ENCODE data around the gene KHNYN. TPM values are rescaled to one million over a fixed set of nuclear protein-coding genes. Genes with fewer than 3 reads are reported as not detected.
"Not testable (repeated sequence)": the region's sequence is repeated elsewhere in the genome, so short reads cannot be mapped to it uniquely, and the experiment has no call there.

The KHNYN gene
- total RNA-seq, 1 experiment from 2014 or later = 53.4 TPM

GRCh38 chr14:24465368-24465767 is 35.6 kb downstream of the KHNYN start:
- ChIA-PET CTCF (no interaction called here), POLR2A (ENCODE audit: unreplicated experiment) (no interaction called here)
- H3K27me3 ChIP-seq (ENCODE audit: insufficient read depth, low read depth) = no peaks in the 10 kb centered on the region
- intact Hi-C loops (cut with micrococcal nuclease; ENCODE audit: unreplicated experiment) = no loop called here
- H3F3A ChIP-seq (ENCODE audit: insufficient read depth, low read depth) = no peaks in the 10 kb centered on the region
- H3K4me3 ChIP-seq = no peak overlapping the region
- H3K36me3 ChIP-seq (ENCODE audit: low read depth) = no peaks in the 10 kb centered on the region
- TF ChIP-seq CTCF (conservative IDR thresholded peaks at IDR 0.05) (no peak), EZH2 (IDR thresholded peaks at IDR 0.05; ENCODE audit: low read depth) (no peak)
- no peaks in the 10 kb centered on the region for H3K79me2 ChIP-seq (ENCODE audit: low read depth)
- H3K4me2 ChIP-seq = no peak overlapping the region
- BruUV-seq (replicated peaks) = no TSS peak
- no peaks in the 10 kb centered on the region for H4K20me1 ChIP-seq (ENCODE audit: insufficient read depth)
- H3K4me1 ChIP-seq (replicated peaks; ENCODE audit: insufficient read depth) = no peaks in the 10 kb centered on the region
- H3K27ac ChIP-seq = no peak overlapping the region
- no peaks in the 10 kb centered on the region for H3K9me2 ChIP-seq (ENCODE audit: insufficient read depth)
- no peak for DNase-seq
- H3K9me3 ChIP-seq (ENCODE audit: insufficient read depth, low read depth) = no peaks in the 10 kb centered on the region
- no peak overlapping the region for H2AFZ ChIP-seq

DNA sequence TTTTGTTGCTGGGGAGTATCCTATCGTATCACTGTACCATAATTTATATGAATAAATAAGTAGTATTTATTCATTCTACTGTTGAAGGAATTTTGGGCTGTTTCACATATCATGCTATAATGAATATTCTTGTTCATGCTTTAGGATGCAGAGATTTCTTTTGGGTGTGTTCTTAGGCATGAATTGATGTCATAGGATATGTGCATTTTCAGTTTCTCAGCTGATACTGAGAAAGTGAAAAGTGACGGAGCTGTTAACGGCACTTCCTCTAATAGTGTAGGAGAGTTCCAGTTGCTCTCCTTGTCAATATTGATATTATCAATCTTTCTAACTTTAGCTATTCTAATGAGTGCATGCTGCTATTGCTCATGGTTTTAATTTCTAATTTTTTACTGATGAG is 36.1 kb downstream of the KHNYN start:
- no peak overlapping the region for H2AFZ ChIP-seq
- ChIA-PET CTCF (no interaction called here), POLR2A (ENCODE audit: unreplicated experiment) (no interaction called here)
- no peak overlapping the region for H3K27ac ChIP-seq
- no peaks in the 10 kb centered on the region for H3K36me3 ChIP-seq (ENCODE audit: low read depth)
- H3K4me2 ChIP-seq = no peak overlapping the region
- no peaks in the 10 kb centered on the region for H3K9me2 ChIP-seq (ENCODE audit: insufficient read depth)
- intact Hi-C loops (cut with micrococcal nuclease; ENCODE audit: unreplicated experiment) = no loop called here
- BruUV-seq (replicated peaks) = no TSS peak
- H3K9me3 ChIP-seq (ENCODE audit: insufficient read depth, low read depth) = no peaks in the 10 kb centered on the region
- no peak for DNase-seq
- no peaks in the 10 kb centered on the region for H3K27me3 ChIP-seq (ENCODE audit: insufficient read depth, low read depth)
- H3F3A ChIP-seq (ENCODE audit: insufficient read depth, low read depth) = no peaks in the 10 kb centered on the region
- no peaks in the 10 kb centered on the region for H3K4me1 ChIP-seq (replicated peaks; ENCODE audit: insufficient read depth)
- TF ChIP-seq CTCF (conservative IDR thresholded peaks at IDR 0.05) (no peak), EZH2 (IDR thresholded peaks at IDR 0.05; ENCODE audit: low read depth) (no peak)
- no peaks in the 10 kb centered on the region for H4K20me1 ChIP-seq (ENCODE audit: insufficient read depth)
- H3K4me3 ChIP-seq = no peak overlapping the region
- no peaks in the 10 kb centered on the region for H3K79me2 ChIP-seq (ENCODE audit: low read depth)

GRCh38 chr14:24470450-24470849 is 40.7 kb downstream of the KHNYN start:
- H3K9me3 ChIP-seq (ENCODE audit: insufficient read depth, low read depth); H3K9me2 ChIP-seq (ENCODE audit: insufficient read depth); H3F3A ChIP-seq (ENCODE audit: insufficient read depth, low read depth); H3K4me2 ChIP-seq; H3K4me1 ChIP-seq (replicated peaks; ENCODE audit: insufficient read depth); H4K20me1 ChIP-seq (ENCODE audit: insufficient read depth); H3K4me3 ChIP-seq; DNase-seq; intact Hi-C loops (cut with micrococcal nuclease; ENCODE audit: unreplicated experiment); H3K36me3 ChIP-seq (ENCODE audit: low read depth); CTCF ChIA-PET; POLR2A ChIA-PET (ENCODE audit: unreplicated experiment); H3K79me2 ChIP-seq (ENCODE audit: low read depth); H3K27ac ChIP-seq; H2AFZ ChIP-seq; BruUV-seq (replicated peaks); H3K27me3 ChIP-seq (ENCODE audit: insufficient read depth, low read depth): not testable (repeated sequence)

DNA sequence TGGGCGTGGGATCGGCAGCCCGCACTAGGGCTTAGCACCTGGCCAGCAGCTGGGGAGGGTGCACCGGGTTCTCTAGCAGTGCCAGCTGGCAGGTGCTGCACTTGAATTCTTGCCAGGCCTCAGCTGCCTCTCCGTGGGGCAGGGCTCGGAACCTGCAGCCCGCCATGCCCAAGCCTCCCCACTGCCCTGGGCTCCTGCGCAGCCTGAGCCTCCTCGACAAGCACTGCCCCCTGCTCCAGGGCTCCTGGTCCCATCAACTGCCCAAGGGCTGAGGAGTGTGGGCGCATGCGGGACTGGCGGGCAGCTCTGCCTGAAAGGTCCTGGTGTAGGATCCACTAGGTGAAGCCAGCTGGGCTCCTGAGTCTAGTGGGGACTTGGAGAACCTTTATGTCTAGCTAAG is 43.5 kb downstream of the KHNYN start:
- CTCF ChIA-PET = no interaction called here
- TF ChIP-seq EZH2 (IDR thresholded peaks at IDR 0.05; ENCODE audit: low read depth) (no peak), CTCF (conservative IDR thresholded peaks at IDR 0.05) (no peak)
- Histone ChIP-seq H2AFZ (no peak overlapping the region), H3K9me2 (ENCODE audit: insufficient read depth) (no peaks in the 10 kb centered on the region), H3K79me2 (ENCODE audit: low read depth) (no peaks in the 10 kb centered on the region), H3K4me1 (replicated peaks; ENCODE audit: insufficient read depth) (no peaks in the 10 kb centered on the region), H3K27me3 (ENCODE audit: insufficient read depth, low read depth) (no peaks in the 10 kb centered on the region), H4K20me1 (ENCODE audit: insufficient read depth) (no peaks in the 10 kb centered on the region), H3K9me3 (ENCODE audit: insufficient read depth, low read depth) (no peaks in the 10 kb centered on the region), H3K4me3 (no peak overlapping the region), H3F3A (ENCODE audit: insufficient read depth, low read depth) (no peaks in the 10 kb centered on the region), H3K4me2 (no peak overlapping the region), H3K27ac (no peak overlapping the region), H3K36me3 (ENCODE audit: low read depth) (no peaks in the 10 kb centered on the region)
- intact Hi-C loops (cut with micrococcal nuclease; ENCODE audit: unreplicated experiment) = no loop called here
- no TSS peak for BruUV-seq (replicated peaks)
- no peak for DNase-seq
- POLR2A ChIA-PET (ENCODE audit: unreplicated experiment) = no interaction called here
